Osteoblast (primary cell): ENCODE data around the gene SYCP3. TPM values are rescaled to one million over a fixed set of nuclear protein-coding genes. Genes with fewer than 3 reads are reported as not detected.
A peak's percentile ranks its signal among the peaks of the same experiment; 100 is the strongest.

ENCODE experiments used
- DNase-seq: peaks from one replicate; pipeline ENCODE4 v3.0.0; 2011; ENCODE audit warnings: low spot score, mixed read lengths; ENCODE audit not compliant: insufficient read length; ENCODE audit errors: missing footprints
- H2AFZ ChIP-seq: 2 replicates; pipeline ENCODE4 v1.6.0; 2011; ENCODE audit warnings: mild to moderate bottlenecking, low read length
- H3K27ac ChIP-seq: 2 replicates; pipeline ENCODE4 v1.5.1; 2011; ENCODE audit warnings: mild to moderate bottlenecking, low read depth, low read length, moderate library complexity
- H3K27me3 ChIP-seq: 2 replicates; pipeline ENCODE4 v1.6.0; 2012; ENCODE audit warnings: mild to moderate bottlenecking, control low read depth, inconsistent platforms, low read length, moderate library complexity; ENCODE audit not compliant: insufficient read depth
- H3K36me3 ChIP-seq: 2 replicates; pipeline ENCODE4 v1.5.1; 2011; ENCODE audit warnings: mild to moderate bottlenecking, low read length, control low read depth, moderate library complexity; ENCODE audit not compliant: insufficient read depth
- H3K4me1 ChIP-seq: 2 replicates; pipeline ENCODE4 v1.5.1; 2011; ENCODE audit warnings: mild to moderate bottlenecking, low read length, control low read depth, moderate library complexity; ENCODE audit not compliant: insufficient read depth
- H3K4me2 ChIP-seq: 2 replicates; pipeline ENCODE4 v1.6.0; 2011; ENCODE audit warnings: mild to moderate bottlenecking, low read length; ENCODE audit not compliant: insufficient read depth
- H3K4me3 ChIP-seq: fragments of 200-600 bp; sonication (generic); 3 replicates; pipeline ENCODE4 v1.5.1; 2012; ENCODE audit warnings: mild to moderate bottlenecking, low read length, inconsistent platforms; ENCODE audit not compliant: insufficient read depth
- H3K79me2 ChIP-seq: 2 replicates; pipeline ENCODE4 v1.6.0; 2012; ENCODE audit warnings: mild to moderate bottlenecking, low read length, control low read depth, inconsistent platforms; ENCODE audit not compliant: insufficient read depth
- H3K9me3 ChIP-seq: 2 replicates; pipeline ENCODE4 v1.5.1; 2011; ENCODE audit warnings: low read depth, low read length, control low read depth
- H4K20me1 ChIP-seq: 2 replicates; pipeline ENCODE4 v1.6.0; 2012; ENCODE audit warnings: mild to moderate bottlenecking, low read length, control low read depth; ENCODE audit not compliant: insufficient read depth
- CTCF ChIP-seq: IDR thresholded peaks from 2 replicates; pipeline ENCODE4 v1.5.1; 2011; ENCODE audit warnings: mild to moderate bottlenecking, low read depth, low read length, moderate library complexity; ENCODE audit errors: extremely low read depth
- total RNA-seq: library from RNA; depleted of rRNA; stranded (reverse); fragments of >200 nt; gene quantifications from 2 replicates; pipeline ENCODE4 v1.2.3, GENCODE V29; 2012

The SYCP3 gene
- total RNA-seq, 1 donor, result 0.72 TPM

DNA sequence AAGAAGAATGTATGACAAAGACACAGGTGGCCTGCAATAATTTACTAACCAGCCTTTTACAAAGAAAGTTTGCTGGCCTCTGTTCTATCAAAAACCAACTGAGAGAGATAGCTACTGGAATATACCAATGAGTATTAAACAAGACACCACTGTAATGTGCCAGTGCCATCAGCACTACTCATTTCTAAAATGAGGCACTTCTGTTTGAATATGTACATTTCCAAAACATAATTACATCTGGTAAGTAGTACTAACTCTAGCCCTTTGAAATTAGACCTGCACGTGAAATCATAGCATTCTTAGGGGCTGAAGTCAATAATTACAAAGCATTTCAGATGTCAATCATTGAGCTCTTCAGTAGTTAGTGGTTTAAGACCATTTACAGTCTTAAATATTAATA, 6.9 kb upstream of the SYCP3 start:
- no peak overlapping the region for H3K27ac ChIP-seq
- no peak overlapping the region for H3K4me3 ChIP-seq
- no peak for DNase-seq
- no peaks in the 10 kb centered on the region for H3K4me1 ChIP-seq
- no peaks in the 10 kb centered on the region for H3K9me3 ChIP-seq
- no peak for TF ChIP-seq CTCF
- H3K79me2 ChIP-seq, result no peaks in the 10 kb centered on the region
- no peak overlapping the region for H3K4me2 ChIP-seq
- peaks cover 21% of the 10 kb centered on the region for H3K36me3 ChIP-seq
- H2AFZ ChIP-seq, result no peak overlapping the region
- H3K27me3 ChIP-seq, result no peaks in the 10 kb centered on the region
- H4K20me1 ChIP-seq, result no peaks in the 10 kb centered on the region

DNA sequence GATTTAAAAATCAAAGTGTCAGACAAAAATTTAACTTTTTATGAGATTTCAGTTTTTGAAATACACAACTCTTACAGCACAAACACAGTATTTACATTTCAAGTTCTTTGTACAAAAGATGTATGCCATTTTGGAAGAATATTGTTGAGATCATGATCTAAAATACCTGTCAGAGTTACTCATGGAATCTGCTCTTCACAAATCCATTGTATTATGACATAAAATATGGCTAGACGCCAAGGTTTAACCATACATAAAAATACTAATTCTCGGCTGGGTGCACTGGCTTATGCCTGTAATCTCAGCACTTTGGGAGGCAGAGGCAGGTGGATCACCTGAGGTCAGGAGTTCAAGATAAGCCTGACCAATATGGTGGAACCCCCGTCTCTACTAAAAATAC, 6.2 kb upstream of the SYCP3 start:
- DNase-seq, result no peak
- H3K4me3 ChIP-seq, result no peak overlapping the region
- no peaks in the 10 kb centered on the region for H3K27me3 ChIP-seq
- H3K4me1 ChIP-seq, result no peaks in the 10 kb centered on the region
- no peaks in the 10 kb centered on the region for H4K20me1 ChIP-seq
- no peak overlapping the region for H3K27ac ChIP-seq
- no peaks in the 10 kb centered on the region for H3K79me2 ChIP-seq
- TF ChIP-seq CTCF, result no peak
- H3K9me3 ChIP-seq, result no peaks in the 10 kb centered on the region
- no peak overlapping the region for H3K4me2 ChIP-seq
- peaks cover 21% of the 10 kb centered on the region for H3K36me3 ChIP-seq
- H2AFZ ChIP-seq, result no peak overlapping the region

- Histone ChIP-seq H3K79me2 (no peaks in the 10 kb centered on the region), H3K4me3 (no peak overlapping the region), H3K27ac (no peak overlapping the region), H3K27me3 (no peaks in the 10 kb centered on the region), H2AFZ (no peak overlapping the region), H3K4me1 (no peaks in the 10 kb centered on the region), H3K9me3 (no peaks in the 10 kb centered on the region), H3K4me2 (no peak overlapping the region), H4K20me1 (no peaks in the 10 kb centered on the region), H3K36me3 (peaks cover 25% of the 10 kb centered on the region)
- TF ChIP-seq CTCF, result no peak
- DNase-seq, result no peak
Measured at GRCh38 chr12:101743724-101744472, 4.6 kb upstream of the SYCP3 start.

DNA sequence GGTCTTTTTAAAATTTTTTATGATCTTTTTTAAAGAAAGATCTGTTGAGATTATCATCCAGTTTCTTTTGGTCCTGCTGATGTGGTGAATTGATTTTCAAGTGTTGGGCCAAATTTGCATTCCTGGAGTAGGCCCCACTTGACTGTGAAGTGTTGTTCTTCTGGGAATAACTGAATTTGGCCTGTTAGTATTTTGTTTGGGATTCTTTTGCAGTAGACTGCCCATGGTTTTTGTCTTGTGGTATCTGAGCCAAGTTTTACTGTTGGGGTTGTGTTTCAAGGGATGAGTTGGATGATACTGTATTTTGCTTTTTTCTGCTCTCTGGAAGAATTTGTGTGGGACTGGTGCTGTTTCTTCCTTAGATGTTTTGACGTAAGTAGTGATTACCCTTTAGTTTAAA, 4.0 kb upstream of the SYCP3 start:
- Histone ChIP-seq H3K9me3 (no peaks in the 10 kb centered on the region), H3K79me2 (no peaks in the 10 kb centered on the region), H3K4me3 (no peak overlapping the region), H4K20me1 (no peaks in the 10 kb centered on the region), H3K4me2 (no peak overlapping the region), H3K27ac (no peak overlapping the region), H3K36me3 (peaks cover 20% of the 10 kb centered on the region), H3K4me1 (no peaks in the 10 kb centered on the region), H3K27me3 (no peaks in the 10 kb centered on the region), H2AFZ (no peak overlapping the region)
- DNase-seq, result peak; percentile 74
- no peak for TF ChIP-seq CTCF
